Activated CD8-positive, alpha-beta memory T cell treated with anti-CD3 and anti-CD28 coated beads for 36 hours (primary cell): ENCODE measurements around the gene RXRA. TPM values are rescaled to one million over a fixed set of nuclear protein-coding genes. Genes with fewer than 3 reads are reported as not detected.

Experiments
- CTCF ChIA-PET: fragments of 350-600 bp; sonication (Branson Sonifier 250); formaldehyde crosslinking; loops from one replicate; lab custom pipeline; 2021; ENCODE audit warnings: antibody characterized with exemption; lab: Charles Lee
- POLR2A ChIA-PET: fragments of 350-600 bp; sonication (Branson Sonifier 250); formaldehyde crosslinking; loops from one replicate; lab custom pipeline; 2021; ENCODE audit warnings: antibody characterized with exemption; lab: Charles Lee
- total RNA-seq, 2 experiments: library from RNA; stranded (reverse); gene quantifications; one replicate each; pipeline ENCODE4 v1.2.3, GENCODE V29; 2021

The RXRA gene
- total RNA-seq, 2 experiments from 2014 or later: 6.4 to 6.7 TPM

DNA sequence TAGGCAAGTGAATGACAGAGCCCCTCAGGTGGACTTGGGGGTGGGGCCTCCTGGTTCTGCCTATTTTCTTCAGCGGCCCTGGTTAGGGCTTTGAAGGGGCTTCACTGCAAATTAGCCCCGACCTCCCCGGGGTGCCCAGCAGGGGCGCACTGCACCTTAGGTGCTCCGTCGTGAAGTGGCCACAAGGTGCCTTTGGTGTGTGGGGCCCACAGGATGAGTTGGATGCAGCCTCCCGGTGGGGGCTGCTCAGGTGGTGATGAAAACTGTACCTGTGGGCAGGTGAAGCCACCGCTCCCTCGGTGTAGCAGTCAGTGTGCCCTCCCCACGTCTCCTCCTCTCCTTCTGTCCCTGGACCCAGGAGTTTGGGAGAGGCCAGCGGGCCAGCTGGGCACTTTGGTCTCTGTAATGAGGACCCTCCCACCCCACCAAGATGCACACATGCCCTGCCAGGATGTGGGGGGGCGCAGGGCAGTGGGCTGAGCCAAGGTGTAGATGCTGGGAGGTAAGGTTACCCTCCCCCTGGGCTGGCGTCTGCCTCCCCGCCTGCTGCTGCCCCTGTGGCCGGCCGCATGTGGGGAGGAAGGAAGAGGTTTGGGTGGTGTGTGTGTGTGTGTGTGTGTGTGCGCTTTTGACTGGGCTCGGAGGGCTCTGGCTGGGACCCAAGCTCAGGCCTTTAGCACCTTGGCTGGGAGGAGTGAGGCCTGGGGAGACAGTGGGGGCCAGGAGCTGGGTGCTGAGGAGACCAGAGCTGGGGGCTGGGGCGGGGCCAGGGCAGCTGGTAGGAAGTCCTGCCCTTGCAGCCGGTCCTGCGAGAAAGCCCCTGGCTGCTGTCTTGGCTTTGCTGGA is 55.6 kb downstream of the RXRA start:
- POLR2A ChIA-PET: interaction anchor here (1.7 kb wide), 1 partner anchor 9 kb away, joined by 6 read pairs; no protein-coding TSS in a partner anchor
- CTCF ChIA-PET: interaction anchor here (1.0 to 2.6 kb wide), 6 partner anchors 10 to 61 kb away, joined by 3 to 7 read pairs (median 4); no protein-coding TSS in a partner anchor

DNA sequence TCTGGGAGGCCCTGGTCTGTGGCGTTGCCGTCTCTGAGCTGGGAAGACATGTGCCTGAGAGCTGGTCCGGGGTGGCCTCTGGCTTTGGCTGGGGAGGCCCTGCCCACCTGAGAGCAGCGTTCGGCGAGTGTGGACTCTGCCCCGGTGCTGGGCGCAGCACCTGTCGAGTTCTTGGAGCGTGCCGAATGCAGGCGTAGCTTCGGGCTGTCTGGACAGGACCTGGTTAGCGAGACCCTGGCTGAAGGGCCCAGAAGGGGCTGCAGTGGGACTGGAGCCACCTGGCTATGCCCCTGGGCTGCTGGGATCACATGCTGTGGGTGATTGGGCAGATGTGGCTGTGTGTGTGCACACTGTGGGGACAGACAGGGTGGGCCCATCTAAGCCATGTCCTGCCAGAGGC is 56.5 kb downstream of the RXRA start:
- POLR2A ChIA-PET: interaction anchor here (1.7 kb wide), 1 partner anchor 8 kb away, joined by 6 read pairs; no protein-coding TSS in a partner anchor
- CTCF ChIA-PET: interaction anchor here (1.0 to 2.6 kb wide), 5 partner anchors 9 to 60 kb away, joined by 3 to 7 read pairs (median 5); no protein-coding TSS in a partner anchor

DNA sequence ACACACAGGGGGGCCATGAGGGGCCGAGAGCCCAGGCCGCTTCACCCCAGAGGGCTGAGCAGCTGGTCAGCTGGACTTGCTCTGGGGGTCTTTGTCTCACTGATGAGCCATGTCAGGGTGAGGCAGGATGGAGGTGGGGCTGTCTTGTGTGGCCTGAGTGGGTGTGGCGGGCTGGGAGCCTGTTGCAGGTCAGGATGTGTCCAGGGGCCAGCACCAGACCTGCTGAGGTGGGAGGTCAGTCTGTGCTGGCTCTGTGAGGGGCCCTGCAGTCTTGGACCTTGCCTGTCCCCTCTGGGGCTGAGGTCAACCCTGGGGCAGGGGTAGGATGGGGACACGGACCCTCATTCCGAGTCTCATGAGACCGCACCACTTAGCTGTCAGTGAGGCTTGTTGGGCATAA is 56.9 kb downstream of the RXRA start:
- POLR2A ChIA-PET: interaction anchor here (0.9 to 1.7 kb wide), 2 partner anchors 7 to 59 kb away, joined by 3 to 6 read pairs; no protein-coding TSS in a partner anchor
- CTCF ChIA-PET: interaction anchor here (1.4 to 2.6 kb wide), 3 partner anchors 9 to 60 kb away, joined by 5 to 7 read pairs (median 6); no protein-coding TSS in a partner anchor

DNA sequence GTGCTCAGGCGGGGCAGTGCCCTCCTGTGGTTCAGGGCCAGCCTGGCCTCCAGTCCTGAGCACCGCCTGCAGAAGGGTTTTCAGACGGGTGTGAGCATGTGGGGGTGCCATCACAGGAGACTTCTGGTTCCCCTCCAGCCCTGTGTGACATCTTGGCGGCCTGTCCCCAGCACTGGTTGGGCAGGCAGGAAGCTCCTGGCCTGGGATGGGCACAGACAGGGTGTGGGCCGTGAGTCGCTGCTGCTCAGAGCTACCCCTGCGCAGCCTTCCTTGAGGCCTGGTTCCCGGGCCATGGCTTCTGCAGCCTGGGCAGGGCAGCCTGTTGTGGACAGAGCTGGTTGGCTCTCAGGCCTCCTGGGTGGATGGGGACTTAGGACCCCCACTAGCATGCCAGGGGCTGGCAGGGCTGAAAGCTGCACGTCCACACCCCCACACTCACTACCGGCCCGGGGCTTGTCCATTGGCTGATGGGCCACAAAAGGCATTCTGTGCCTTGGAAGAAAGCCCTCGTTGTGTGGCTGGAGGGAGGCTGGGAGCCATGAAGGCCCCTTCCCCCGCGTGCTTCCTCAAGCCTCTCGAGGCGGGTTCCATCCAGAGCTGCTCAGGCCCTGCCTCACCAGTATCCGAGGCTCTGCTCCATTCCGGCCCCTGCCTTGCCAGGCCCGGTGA is 58.7 kb downstream of the RXRA start:
- ChIA-PET POLR2A (no interaction called here), CTCF (interaction anchor here (1.5 kb wide), 1 partner anchor 58 kb away, joined by 6 read pairs; no protein-coding TSS in a partner anchor)

DNA sequence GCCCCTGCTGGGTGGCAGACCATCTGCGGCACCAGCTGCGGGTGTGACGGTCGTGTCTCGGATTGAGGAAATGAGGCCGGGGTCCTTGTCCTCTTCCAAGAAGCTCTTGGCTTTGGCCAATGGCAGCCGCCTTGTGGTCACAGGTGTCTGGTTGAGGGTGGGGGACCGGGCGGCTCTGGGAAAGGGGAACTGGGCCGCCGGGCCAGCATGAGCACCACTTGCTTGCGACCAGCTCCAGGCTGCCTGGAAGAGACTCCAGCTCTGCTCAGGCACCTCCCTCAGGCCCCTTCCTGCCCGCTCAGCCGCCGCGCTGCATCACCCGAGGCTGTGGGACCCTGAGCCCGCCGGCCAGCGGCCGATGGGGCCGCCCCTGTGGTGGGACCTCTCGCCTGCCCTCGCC is 59.7 kb downstream of the RXRA start:
- POLR2A ChIA-PET: no interaction called here
- CTCF ChIA-PET: interaction anchor here (1.5 kb wide), 1 partner anchor 57 kb away, joined by 6 read pairs; no protein-coding TSS in a partner anchor

DNA sequence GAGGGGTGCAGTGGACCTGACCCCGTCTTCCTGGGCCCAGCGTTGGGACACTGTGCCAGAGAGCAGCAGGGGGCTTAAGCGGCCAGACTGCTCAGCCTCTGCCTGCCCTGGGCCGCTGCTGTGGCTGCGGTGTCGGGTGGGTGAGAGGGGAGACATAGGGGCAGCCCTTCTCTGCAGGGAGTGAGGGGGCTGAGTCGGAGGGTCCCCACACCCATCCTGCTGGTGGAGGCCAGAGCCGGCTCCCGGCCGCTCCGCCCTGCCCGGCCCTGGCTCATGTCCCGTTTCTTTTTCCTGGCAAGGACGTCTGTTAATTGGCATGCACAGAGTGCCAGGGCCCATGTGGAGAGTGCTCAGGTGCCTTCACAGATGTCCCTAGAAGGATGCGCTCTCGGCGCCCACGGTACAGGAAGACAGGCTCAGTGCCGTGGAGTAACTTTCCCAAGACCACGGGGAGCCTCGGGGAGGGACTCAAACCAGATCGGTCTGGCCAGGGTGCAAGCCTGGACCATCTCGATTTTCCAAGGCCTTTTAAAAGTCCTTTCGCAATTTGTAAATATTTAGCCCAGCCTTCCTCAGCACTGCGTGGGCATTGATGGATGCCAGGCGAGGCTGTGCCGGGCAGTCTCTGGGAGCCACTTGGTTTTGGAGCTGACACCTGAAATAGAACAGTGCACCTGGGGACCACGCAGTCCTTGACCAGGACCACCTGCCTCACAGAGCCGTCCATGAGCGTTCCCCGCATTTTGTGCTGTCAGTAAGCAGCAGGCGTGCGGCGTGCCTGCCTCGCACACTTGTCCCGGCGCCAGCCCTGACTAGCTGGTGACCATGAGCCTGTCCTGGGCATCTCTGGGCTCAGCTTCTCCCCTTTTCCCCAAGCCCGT is 60.9 kb downstream of the RXRA start:
- ChIA-PET POLR2A (no interaction called here), CTCF (interaction anchor here (1.1 kb wide), 1 partner anchor 56 kb away, joined by 3 read pairs; no protein-coding TSS in a partner anchor)

DNA sequence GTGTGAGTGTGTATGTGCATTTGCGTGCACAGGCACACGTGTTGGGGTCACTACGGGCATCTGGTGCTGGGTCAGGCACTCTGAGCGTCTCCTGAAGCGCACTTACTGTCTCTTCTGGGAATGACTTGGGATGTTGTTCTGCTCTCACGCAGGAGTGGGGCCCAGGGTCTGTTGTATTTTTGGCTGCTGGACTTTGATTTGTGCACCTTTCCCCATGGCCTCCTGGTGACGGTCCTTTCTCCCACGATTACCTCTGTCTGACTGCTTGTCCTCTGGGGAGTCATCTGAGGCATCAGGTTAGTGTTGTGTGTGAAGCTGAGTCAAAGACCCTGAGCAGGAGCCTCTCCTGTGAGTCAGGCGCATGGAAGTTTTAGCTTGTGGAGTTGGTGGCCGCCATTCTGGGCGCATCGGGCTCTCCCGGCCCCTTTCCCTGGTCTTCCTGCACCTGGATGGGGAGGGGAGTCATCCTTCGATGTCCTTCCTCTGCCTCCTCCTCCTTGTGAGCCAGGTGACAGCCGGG is 62.1 kb downstream of the RXRA start:
- CTCF ChIA-PET: interaction anchor here (1.4 kb wide), 1 partner anchor 10 kb away, joined by 3 read pairs; no protein-coding TSS in a partner anchor
- POLR2A ChIA-PET: interaction anchor here (0.7 kb wide), 1 partner anchor 1528 kb away, joined by 3 read pairs; no protein-coding TSS in a partner anchor

DNA sequence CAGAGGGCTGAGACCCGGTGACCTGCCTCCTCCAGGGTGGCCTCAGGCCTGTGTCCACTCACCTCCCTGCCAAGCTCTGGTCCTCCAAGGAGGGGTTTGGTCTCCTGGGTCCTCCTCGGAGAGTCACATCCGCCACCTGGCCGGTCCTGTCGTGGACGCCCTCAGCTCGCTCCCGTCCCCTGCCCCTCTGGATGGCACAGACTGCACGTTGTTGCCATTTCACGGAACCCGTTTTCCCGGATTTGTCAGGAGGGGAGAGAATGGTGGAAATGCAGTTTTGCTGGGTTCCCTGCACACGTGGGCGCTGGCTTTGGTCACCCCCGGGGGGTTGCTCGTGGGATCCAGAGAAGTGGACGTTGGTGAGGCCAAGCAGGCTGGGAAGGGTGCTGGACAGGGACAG is 62.7 kb downstream of the RXRA start:
- CTCF ChIA-PET: interaction anchor here (1.4 kb wide), 1 partner anchor 10 kb away, joined by 3 read pairs; no protein-coding TSS in a partner anchor
- POLR2A ChIA-PET: interaction anchor here (0.7 kb wide), 1 partner anchor 1528 kb away, joined by 3 read pairs; no protein-coding TSS in a partner anchor

DNA sequence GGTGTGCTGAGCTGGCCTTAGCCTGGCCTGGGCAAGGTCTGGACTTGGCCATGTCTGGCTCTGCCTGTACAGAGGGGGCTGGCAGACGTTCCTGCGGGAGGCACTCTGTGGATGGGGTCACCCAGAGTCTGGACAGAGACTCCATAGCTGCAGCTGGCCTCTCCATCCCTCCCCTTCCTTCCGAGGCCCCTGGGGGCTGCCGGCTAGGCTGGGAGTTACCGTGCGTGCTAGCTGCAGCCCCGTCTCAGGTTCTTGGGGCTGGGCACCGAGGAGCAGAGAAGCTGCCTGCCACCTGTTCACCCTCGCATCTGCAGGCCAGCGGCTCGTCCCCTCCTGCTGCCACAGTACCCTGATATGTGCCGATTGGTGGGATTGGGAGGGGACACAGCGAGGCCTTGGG is 63.4 kb downstream of the RXRA start:
- CTCF ChIA-PET: interaction anchor here (1.1 to 1.3 kb wide), 3 partner anchors 16 to 219 kb away, joined by 3 to 4 read pairs (median 3); no protein-coding TSS in a partner anchor
- POLR2A ChIA-PET: interaction anchor here (3.1 kb wide), 1 partner anchor 17 kb away, joined by 16 read pairs; no protein-coding TSS in a partner anchor

DNA sequence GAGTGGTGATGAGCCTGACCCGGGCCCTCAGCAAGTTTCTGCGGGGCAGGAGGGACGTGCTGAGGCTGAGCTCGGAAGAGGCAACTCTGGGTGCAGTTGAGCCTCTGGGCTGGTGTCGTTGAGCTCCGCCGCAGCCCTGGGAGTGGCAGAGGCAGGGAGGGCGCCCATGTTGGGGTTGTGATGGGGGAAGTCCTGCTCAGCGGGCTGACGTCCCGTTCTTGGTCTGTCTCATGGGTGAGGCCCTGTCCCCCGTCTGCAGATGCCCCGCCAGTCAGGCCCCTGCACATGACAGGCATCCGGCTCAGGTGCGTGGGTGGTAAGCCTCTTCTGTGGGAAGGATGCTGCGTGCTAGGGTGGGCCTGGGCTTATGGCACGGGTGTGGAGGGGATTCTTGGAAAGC is 64.3 kb downstream of the RXRA start:
- ChIA-PET CTCF (interaction anchor here (1.0 to 3.0 kb wide), 7 partner anchors 15 to 219 kb away, joined by 3 to 22 read pairs (median 3); no protein-coding TSS in a partner anchor), POLR2A (interaction anchor here (1.0 to 3.1 kb wide), 4 partner anchors 8 to 254 kb away, joined by 3 to 16 read pairs (median 5); partner anchors contain the start of gene WDR5)

DNA sequence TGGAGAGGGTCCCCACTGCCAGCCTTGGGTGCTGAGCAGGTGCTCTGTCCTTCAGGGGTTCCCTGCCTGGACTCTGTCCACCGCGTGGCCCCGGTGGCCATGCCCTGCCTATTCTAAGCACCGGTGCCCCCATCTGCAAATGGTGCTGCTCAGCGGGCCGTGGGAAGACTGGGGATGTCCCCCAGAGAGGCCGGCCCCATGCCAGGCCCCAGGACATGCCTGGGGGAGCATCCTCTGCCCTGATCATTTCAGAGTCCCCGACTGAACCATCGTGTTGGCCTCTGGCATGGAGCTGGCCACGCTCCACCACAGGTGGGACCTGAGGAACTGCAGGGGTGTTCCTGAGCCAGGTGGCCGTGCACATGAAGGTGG is 64.7 kb downstream of the RXRA start:
- CTCF ChIA-PET: interaction anchor here (1.0 to 3.0 kb wide), 8 partner anchors 9 to 89 kb away, joined by 3 to 22 read pairs (median 4); no protein-coding TSS in a partner anchor
- POLR2A ChIA-PET: interaction anchor here (1.0 to 3.1 kb wide), 5 partner anchors 9 to 255 kb away, joined by 3 to 16 read pairs (median 6); partner anchors contain the start of gene WDR5

DNA sequence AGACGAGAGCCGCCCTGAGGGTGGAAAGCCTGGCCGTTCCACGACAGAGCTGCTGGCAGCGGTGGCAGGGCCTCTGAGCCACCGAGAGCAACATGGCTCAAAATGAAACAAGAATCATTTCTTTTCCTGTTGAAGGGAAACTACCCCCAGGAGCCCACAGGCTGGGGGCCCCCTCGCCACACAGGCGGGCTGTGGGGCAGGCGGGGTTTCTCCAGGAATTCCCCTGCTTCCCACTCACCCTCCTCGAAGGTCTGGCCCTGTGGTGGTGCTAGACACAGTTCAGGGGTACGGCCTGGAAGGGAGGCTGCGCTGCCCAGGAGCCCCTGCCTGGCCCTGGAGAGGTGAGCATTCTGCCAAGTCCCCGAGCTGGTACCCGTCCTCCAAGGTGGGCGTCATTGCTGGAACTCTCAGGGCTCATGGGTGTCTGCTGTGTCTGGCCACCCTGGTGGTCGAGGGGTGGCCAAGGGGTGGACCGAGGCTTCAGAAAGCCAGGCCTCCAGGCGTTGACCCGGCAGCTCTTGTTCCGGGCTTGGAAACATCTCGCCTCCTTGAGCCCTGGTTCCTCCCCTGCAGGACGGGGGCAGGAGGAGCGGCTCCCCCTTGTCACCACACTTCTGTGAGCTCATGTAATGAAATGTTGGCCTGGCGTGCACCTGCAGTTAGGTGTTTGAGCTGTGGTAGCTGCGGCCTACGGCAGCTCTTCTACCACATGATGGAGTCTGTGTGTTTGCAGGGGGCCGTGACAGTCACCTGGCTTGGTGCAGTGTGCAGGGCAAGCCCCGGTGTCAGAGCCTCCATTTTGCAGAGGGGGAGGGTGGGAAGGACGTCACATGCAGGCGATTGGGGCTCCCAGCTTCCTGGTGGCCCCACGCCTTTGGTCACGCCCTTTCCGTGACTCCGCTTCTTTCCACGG is 65.3 kb downstream of the RXRA start:
- ChIA-PET CTCF (interaction anchor here (1.0 to 3.0 kb wide), 7 partner anchors 9 to 89 kb away, joined by 3 to 22 read pairs (median 3); no protein-coding TSS in a partner anchor), POLR2A (interaction anchor here (1.1 to 3.1 kb wide), 3 partner anchors 15 to 228 kb away, joined by 5 to 16 read pairs (median 6); no protein-coding TSS in a partner anchor)

DNA sequence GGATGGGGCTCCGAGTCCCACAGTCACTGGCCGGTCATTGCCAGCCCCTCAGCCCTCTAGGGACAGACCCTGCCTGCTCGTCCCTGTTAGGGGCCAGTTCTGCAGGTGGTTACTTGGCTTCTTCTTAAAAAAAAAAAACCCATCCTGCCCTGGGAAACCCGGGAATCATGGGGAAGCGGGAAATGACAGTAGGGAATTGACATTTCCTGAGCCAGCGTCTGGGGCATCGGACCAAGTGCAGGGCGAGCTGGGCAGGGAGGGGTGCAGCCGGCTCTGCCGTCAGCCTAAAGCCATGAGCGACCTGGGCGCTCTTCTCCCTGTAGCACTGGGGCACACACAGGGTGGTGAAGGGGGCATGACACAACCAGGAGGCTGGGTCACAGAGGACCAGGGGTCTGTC is 66.6 kb downstream of the RXRA start:
- CTCF ChIA-PET: interaction anchor here (3.0 kb wide), 1 partner anchor 50 kb away, joined by 22 read pairs; no protein-coding TSS in a partner anchor
- POLR2A ChIA-PET: interaction anchor here (0.7 kb wide), 1 partner anchor 242 kb away, joined by 3 read pairs; no protein-coding TSS in a partner anchor

DNA sequence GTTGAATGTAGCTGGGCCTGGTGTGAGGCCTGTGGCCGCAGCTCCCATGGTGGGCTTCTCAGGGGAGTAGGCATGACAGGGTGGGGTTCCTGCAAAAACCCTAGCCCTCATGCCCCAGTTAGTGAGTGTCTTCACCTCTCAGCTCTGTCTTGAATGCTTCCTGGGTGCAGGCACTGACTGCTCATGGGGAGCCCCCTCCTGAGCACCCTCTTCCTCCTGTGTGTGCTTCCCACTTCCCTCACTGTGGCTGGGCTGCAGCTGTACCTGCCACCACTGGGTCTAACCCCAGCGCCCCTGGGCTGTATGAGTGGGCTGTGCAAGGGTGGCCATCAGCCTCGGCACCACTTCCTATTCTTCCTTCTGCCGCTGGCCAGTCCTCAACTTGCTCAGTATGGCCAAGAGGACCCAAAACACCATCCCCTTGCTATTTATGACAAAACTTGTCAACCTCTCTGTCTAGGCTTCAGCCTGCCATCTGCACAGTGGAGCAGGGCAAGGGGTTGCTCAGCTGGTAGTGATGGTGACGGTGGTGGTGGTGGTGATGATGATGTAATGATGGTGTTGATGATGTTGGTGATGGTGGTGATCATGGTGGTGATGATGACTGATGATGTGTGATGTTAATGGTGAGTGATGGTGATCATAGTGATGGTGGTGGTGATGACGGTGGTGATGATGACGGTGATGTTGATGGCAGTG is 67.5 kb downstream of the RXRA start:
- CTCF ChIA-PET: no interaction called here
- POLR2A ChIA-PET: interaction anchor here (0.7 kb wide), 1 partner anchor 241 kb away, joined by 3 read pairs; no protein-coding TSS in a partner anchor

DNA sequence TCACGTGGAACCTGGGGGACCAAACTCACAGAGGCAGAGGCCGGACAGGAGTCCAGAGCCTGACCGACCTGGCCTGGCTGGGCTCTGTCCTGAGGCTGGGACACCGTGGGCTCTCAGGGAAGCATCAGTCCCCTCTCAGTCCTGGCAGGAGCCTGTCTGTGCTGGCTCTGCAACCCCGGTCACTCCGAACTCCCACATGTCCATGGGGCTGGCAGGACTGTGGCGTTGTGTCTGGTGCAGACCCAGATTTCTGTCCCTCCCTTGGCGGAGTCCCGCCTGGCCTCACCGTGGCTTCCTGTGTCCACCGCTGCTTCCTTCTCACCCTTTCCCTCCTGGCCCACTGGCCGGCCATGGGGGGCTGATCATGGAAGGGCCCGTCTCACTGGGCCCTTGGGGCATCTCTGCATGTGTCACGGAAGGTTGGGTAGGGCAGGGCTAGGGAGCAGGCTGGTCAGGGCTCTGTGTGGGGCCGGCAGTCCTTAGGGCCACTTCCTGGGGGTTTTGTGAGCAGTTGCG is 68.8 kb downstream of the RXRA start:
- CTCF ChIA-PET: interaction anchor here (1.1 to 1.4 kb wide), 3 partner anchors 11 to 93 kb away, joined by 3 to 4 read pairs (median 4); no protein-coding TSS in a partner anchor
- POLR2A ChIA-PET: interaction anchor here (0.7 kb wide), 1 partner anchor 94 kb away, joined by 3 read pairs; no protein-coding TSS in a partner anchor
